A549 (cell line): ENCODE data around the gene KCP. TPM values are rescaled to one million over a fixed set of nuclear protein-coding genes. Genes with fewer than 3 reads are reported as not detected.

ENCODE experiments used
- ATAC-seq, 2 experiments: fragments of 200-7000 bp in 1 of 2; fragments of >200 bp in 1 of 2; cut with Nextera tagmentation in 1 of 2; cut with Tn5 transposase in 1 of 2; 3 replicates each; pipeline versions ENCODE4 v1.8.0 to v1.9.1; 2018 to 2020; ENCODE audit warnings: mild to moderate bottlenecking in 1 of 2, moderate library complexity in 1 of 2
- CTCF ChIA-PET: fragments of 300-600 bp; sonication (Branson Sonifier 250); formaldehyde crosslinking; extraction: SDS; loops from one replicate; lab custom pipeline; 2021; ENCODE audit warnings: antibody characterized with exemption, inconsistent platforms; lab: Yijun Ruan, JAX
- POLR2A ChIA-PET: fragments of 350-600 bp; formaldehyde crosslinking; extraction: SDS; loops from one replicate; lab custom pipeline; 2021; ENCODE audit warnings: antibody characterized with exemption, inconsistent platforms; lab: Yijun Ruan, JAX
- DNase-seq, 2 experiments: peaks; one replicate each; pipeline versions ENCODE4 v3.0.0 to v3.0.0-alpha.2; 2011 to 2016; ENCODE audit warnings: low read depth in 1 of 2, low spot score in 1 of 2
- FAIRE-seq: peaks from 2 replicates; lab custom pipeline; 2011; peaks lifted over from hg19 to GRCh38; lab: Jason Lieb, UNC
- H3K27ac ChIP-seq, 2 experiments: fragments of >200 bp; sonication (Bioruptor Twin); formaldehyde crosslinking; 3 replicates each; pipeline ENCODE4 v1.5.1; 2016 to 2017
- H3K4me1 ChIP-seq: fragments of >200 bp; sonication (Bioruptor Twin); formaldehyde crosslinking; 3 replicates; pipeline ENCODE4 v1.6.1; 2016
- H3K4me2 ChIP-seq: fragments of >200 bp; sonication (Bioruptor Twin); formaldehyde crosslinking; 3 replicates; pipeline ENCODE4 v1.6.1; 2016
- H3K4me3 ChIP-seq: fragments of >200 bp; sonication (Bioruptor Twin); formaldehyde crosslinking; 3 replicates; pipeline ENCODE4 v1.5.1; 2016
- H3K9me3 ChIP-seq: fragments of >200 bp; sonication (Bioruptor Twin); formaldehyde crosslinking; 3 replicates; pipeline ENCODE4 v1.6.1; 2016
- BHLHE40 ChIP-seq: IDR thresholded peaks from 2 replicates; pipeline ENCODE4 v1.6.1; 2012; ENCODE audit warnings: low read depth, low read length, inconsistent platforms
- CBX2 ChIP-seq: fragments of 200-600 bp; sonication (generic); IDR thresholded peaks from 2 replicates; pipeline ENCODE4 v1.6.1; 2016; ENCODE audit warnings: low read depth, mild to moderate bottlenecking, borderline replicate concordance
- CBX8 ChIP-seq: fragments of 200-600 bp; sonication (generic); IDR thresholded peaks from 2 replicates; pipeline ENCODE4 v1.6.1; 2016
- CHD4 ChIP-seq: fragments of 200-600 bp; sonication (generic); IDR thresholded peaks from 2 replicates; pipeline ENCODE4 v1.6.1; 2016; ENCODE audit warnings: antibody characterized with exemption, mild to moderate bottlenecking, borderline replicate concordance
- EP300 ChIP-seq, 2 experiments: fragments of >200 bp; sonication (Bioruptor Twin); formaldehyde crosslinking; IDR thresholded peaks; 2 replicates in 1 of 2; 3 replicates in 1 of 2; pipeline ENCODE4 v1.6.1; 2016 to 2017
- GATA3 ChIP-seq: IDR thresholded peaks from 2 replicates; pipeline ENCODE4 v1.6.1; 2012; ENCODE audit warnings: borderline replicate concordance
- HDAC2 ChIP-seq: fragments of 200-600 bp; sonication (generic); IDR thresholded peaks from 2 replicates; pipeline ENCODE4 v1.6.1; 2016
- HES2 ChIP-seq: fragments of >200 bp; sonication (Bioruptor Twin); formaldehyde crosslinking; IDR thresholded peaks from 2 replicates; pipeline ENCODE4 v1.6.1; 2016
- HOXB13 ChIP-seq: fragments of 250-450 bp; sonication (Bioruptor Pico); IDR thresholded peaks from 2 replicates; pipeline ENCODE4 v1.5.0; 2020; ENCODE audit warnings: low read depth, mild to moderate bottlenecking, moderate library complexity
- KDM1A ChIP-seq: fragments of 200-600 bp; sonication (generic); IDR thresholded peaks from 2 replicates; pipeline ENCODE4 v1.6.1; 2016; ENCODE audit warnings: low read depth, mild to moderate bottlenecking
- MAZ ChIP-seq: fragments of 150-350 bp; IDR thresholded peaks from 2 replicates; pipeline ENCODE4 v1.6.1; 2014; ENCODE audit warnings: antibody characterized with exemption, low read depth, low read length, borderline replicate concordance
- MYC ChIP-seq: IDR thresholded peaks from 2 replicates; pipeline ENCODE4 v1.6.1; 2012; ENCODE audit warnings: mild to moderate bottlenecking, inconsistent platforms, low read length, improper control_type of control experiment, borderline replicate concordance
- NFE2L2 ChIP-seq: fragments of 150-350 bp; conservative IDR thresholded peaks from 2 replicates; pipeline ENCODE4 v1.6.1; 2014; ENCODE audit warnings: low read length
- POLR2A ChIP-seq: IDR thresholded peaks from 2 replicates; pipeline ENCODE4 v1.6.1; 2012; ENCODE audit warnings: mild to moderate bottlenecking, low read length
- RARB ChIP-seq: fragments of 250-450 bp; sonication (Bioruptor Pico); IDR thresholded peaks from 2 replicates; pipeline ENCODE4 v1.8.0; 2021; ENCODE audit warnings: mild to moderate bottlenecking, moderate library complexity
- RCOR1 ChIP-seq: fragments of 150-350 bp; IDR thresholded peaks from 2 replicates; pipeline ENCODE4 v1.6.1; 2014; ENCODE audit warnings: antibody characterized with exemption, low read length, low read depth
- SMC3 ChIP-seq: fragments of >200 bp; sonication (Bioruptor Twin); formaldehyde crosslinking; IDR thresholded peaks from 3 replicates; pipeline ENCODE4 v1.6.1; 2018; ENCODE audit warnings: inconsistent platforms
- ZC3H11A ChIP-seq: fragments of 450-650 bp; IDR thresholded peaks from 2 replicates; pipeline ENCODE4 v1.6.1; 2014; ENCODE audit warnings: antibody characterized with exemption, mild to moderate bottlenecking
- ZSCAN20 ChIP-seq: fragments of 250-450 bp; sonication (Bioruptor Pico); IDR thresholded peaks from 2 replicates; pipeline ENCODE4 v1.8.0; 2022; ENCODE audit warnings: mild to moderate bottlenecking, moderate library complexity
- WGBS: methylation state at CpG from one replicate; pipeline ENCODE4 v1.1.6; 2017; ENCODE audit errors: missing lambda C conversion rate; 5-methylcytosine and 5-hydroxymethylcytosine counted together
- polyA plus RNA-seq, 4 experiments: library from polyadenylated mRNA; depleted of rRNA in 3 of 4; stranded (reverse); fragments of >200 nt; fragmentation: RNase III in 1 of 4; extraction: RNeasy Plus Mini Kit Qiagen cat#74134 plus additional on column Dnase treatment in 1 of 4; gene quantifications; 2 replicates in 3 of 4; 3 replicates in 1 of 4; pipeline ENCODE4 v1.2.3, GENCODE V29; 2011 to 2017
- TF ChIP-seq, protein P1 (sequence below): fragments of >200 bp; sonication (Bioruptor Twin); formaldehyde crosslinking; IDR thresholded peaks from 3 replicates; pipeline ENCODE4 v1.5.1; 2016
- TF ChIP-seq, protein P2 (sequence below): fragments of 450-650 bp; IDR thresholded peaks from 2 replicates; pipeline ENCODE4 v1.6.1; 2014; ENCODE audit warnings: antibody characterized with exemption
- TF ChIP-seq, protein P3 (sequence below): fragments of 200-600 bp; sonication (generic); IDR thresholded peaks from 2 replicates; pipeline ENCODE4 v1.6.1; 2016; ENCODE audit warnings: antibody characterized with exemption, mild to moderate bottlenecking, moderate library complexity

KCP gene
- polyA plus RNA-seq, 2 of the 4 experiments (the other 2 are of a cell fraction): 0.14 TPM; not detected in 1

DNA sequence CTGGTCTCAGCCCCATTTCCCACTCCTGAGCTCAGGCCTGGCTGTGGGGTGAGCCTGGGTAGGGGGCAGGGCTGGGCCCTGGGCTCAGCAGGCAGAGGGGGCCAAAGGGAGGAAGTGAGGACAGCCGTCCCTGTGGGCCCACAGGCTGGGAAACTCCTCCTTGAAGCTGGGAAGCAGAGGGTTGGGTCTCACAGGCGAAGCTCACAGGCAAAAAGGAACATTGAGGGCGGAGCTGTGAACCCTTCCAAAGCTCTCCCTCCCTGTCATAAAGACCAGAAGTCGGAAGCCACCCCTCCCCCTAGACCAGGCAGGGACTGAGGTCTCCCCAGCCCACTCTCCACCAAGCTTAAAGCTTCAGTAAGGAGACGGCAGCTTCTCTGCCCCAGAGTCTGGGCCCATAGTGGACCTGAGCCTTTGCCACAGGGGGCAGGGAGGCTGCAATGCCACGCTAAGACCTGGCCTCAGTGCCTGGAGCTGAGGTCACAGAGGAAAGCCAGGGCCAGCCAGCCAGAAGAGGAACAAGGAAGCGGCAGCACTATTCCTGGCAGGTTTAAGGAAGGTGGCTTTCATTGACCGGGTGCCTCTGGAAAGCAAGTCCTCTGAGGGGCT lies 1.0 kb upstream of the KCP start:
- POLR2A ChIA-PET: no interaction called here
- no peaks in the 10 kb centered on the region for H3K4me1 ChIP-seq
- WGBS: 63% methylated on average over 8 of the region's 8 CpGs
- peak; percentile 4 to 33; a peak in 3 of 6 replicates for ATAC-seq
- H3K9me3 ChIP-seq: no peaks in the 10 kb centered on the region
- no peak for DNase-seq
- H3K27ac ChIP-seq: no peak overlapping the region
- TF ChIP-seq MYC (no peak), RCOR1 (no peak), POLR2A (no peak), HES2 (no peak), NFE2L2 (no peak), RARB (no peak), BHLHE40 (no peak), KDM1A (no peak), CBX2 (no peak), MAZ (no peak), ZC3H11A (no peak), SMC3 (no peak), HOXB13 (CRISPR knock-in tag) (no peak)
- TF ChIP-seq, protein P1, sequence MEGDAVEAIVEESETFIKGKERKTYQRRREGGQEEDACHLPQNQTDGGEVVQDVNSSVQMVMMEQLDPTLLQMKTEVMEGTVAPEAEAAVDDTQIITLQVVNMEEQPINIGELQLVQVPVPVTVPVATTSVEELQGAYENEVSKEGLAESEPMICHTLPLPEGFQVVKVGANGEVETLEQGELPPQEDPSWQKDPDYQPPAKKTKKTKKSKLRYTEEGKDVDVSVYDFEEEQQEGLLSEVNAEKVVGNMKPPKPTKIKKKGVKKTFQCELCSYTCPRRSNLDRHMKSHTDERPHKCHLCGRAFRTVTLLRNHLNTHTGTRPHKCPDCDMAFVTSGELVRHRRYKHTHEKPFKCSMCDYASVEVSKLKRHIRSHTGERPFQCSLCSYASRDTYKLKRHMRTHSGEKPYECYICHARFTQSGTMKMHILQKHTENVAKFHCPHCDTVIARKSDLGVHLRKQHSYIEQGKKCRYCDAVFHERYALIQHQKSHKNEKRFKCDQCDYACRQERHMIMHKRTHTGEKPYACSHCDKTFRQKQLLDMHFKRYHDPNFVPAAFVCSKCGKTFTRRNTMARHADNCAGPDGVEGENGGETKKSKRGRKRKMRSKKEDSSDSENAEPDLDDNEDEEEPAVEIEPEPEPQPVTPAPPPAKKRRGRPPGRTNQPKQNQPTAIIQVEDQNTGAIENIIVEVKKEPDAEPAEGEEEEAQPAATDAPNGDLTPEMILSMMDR: no peak
- TF ChIP-seq, protein P2, sequence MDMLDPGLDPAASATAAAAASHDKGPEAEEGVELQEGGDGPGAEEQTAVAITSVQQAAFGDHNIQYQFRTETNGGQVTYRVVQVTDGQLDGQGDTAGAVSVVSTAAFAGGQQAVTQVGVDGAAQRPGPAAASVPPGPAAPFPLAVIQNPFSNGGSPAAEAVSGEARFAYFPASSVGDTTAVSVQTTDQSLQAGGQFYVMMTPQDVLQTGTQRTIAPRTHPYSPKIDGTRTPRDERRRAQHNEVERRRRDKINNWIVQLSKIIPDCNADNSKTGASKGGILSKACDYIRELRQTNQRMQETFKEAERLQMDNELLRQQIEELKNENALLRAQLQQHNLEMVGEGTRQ: no peak
- no peak overlapping the region for H3K4me3 ChIP-seq
- no peak for FAIRE-seq
- CTCF ChIA-PET: interaction anchor here (0.7 to 4.6 kb wide), 4 partner anchors 12 to 180 kb away, joined by 3 to 27 read pairs (median 4); no protein-coding TSS in a partner anchor
- H3K4me2 ChIP-seq: no peak overlapping the region

DNA sequence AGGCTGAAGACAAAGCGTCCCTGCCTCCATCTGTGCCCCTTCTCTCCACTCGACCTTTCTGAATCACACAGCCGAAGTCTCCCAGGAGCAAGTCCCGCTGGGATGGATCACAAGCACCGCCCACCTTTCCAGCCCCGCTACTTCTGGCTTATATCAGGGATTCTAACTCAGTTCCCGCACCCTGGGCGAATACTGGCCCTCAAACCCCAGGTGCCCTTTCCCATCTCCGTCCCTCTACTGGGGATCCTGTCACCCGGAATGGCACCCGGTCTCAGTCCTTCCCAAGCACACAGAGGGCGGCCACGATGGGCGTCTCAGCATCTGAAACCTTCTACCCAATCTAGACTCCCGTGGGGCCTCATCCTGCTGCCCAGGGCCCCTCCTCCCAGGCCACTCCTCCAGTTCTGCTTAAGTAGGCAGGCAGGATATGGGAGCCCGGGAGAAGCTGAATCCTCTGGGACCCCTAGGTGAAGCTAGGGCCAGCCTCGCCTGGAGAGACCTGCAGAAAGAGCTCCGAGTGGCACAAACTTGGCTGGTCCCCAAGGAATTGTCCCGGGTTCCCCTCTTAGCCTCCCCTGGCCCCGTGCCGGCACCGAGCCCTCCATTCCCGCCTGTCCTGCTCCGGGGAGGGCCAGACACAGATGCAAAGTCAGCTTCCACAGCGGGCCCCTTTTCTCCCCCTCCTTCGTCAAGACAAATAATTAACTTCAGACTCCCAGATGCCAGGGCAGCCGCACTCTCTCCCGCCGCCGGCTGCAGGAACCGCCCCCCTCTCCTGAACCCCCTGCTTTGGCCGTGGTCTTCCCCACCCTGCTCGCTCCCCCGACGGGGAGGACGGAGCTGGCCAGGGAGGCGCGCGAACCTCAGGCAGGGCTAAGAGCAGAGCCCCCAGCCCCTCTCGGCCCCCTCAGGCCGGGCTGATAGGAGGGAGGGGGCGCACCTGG lies 612 bp downstream of the KCP start:
- ATAC-seq (peak in 1 of 2 experiments; percentile 40; a peak in 3 of 6 replicates), FAIRE-seq (no peak), DNase-seq (no peak)
- CTCF ChIA-PET: interaction anchor here (0.6 to 4.6 kb wide), 3 partner anchors 26 to 182 kb away, joined by 3 to 27 read pairs (median 3); no protein-coding TSS in a partner anchor
- Histone ChIP-seq H3K27ac (no peak overlapping the region), H3K4me2 (peak overlapping the region; percentile 38; the same call in 2 of the 3 replicates), H3K4me1 (no peaks in the 10 kb centered on the region), H3K4me3 (no peak overlapping the region), H3K9me3 (no peaks in the 10 kb centered on the region)
- 55% methylated on average over 31 of the region's 42 CpGs for WGBS
- POLR2A ChIA-PET: no interaction called here
- no peak for TF ChIP-seq HDAC2
- no peak for TF ChIP-seq CBX8

DNA sequence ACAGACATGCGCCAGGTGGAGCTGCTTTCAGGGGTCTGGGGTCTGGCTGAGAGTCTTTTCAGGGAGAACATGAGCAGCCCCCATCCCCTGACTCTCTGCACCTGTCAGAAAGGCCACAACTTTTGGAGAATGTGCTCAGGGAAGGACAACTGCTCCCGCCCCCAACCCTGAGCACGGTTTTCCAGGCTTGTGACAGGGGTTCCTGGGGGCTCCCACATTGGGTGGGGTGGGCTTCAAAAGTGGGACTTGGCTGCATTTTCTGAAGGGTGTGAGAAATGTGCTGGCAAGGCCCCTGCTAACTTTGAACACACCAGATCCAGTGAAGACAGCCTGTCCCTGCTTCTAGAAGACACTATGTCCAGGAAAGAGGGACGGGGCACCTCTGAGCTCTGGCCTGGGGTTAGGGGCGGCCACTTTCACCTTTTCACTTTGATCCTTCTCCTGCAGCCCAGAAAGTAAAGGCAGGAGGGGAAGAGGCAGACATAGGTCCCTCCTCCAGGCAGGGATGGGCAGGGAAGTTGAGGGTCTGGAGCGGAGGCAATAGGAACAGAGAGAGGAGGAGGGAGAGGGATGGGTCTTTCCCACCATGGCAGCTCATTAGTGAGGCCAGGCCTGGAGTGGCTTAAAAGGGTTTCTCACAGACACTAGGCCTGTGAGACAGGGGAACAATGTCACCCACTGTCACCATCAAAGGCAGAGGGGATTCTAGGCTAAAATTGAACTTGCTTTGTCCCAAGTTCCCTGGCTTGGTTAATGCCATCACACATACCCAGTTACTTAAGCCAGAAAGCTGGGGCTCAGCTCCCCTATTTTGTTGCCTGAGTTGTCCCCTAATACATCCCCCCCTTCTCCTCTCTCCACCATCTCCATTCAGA lies 1.5 kb downstream of the KCP start:
- ChIA-PET CTCF (interaction anchor here (0.6 to 4.6 kb wide), 3 partner anchors 26 to 248 kb away, joined by 3 to 27 read pairs (median 3); no protein-coding TSS in a partner anchor), POLR2A (no interaction called here)
- no peak for DNase-seq
- TF ChIP-seq EP300 (IDR thresholded peaks at IDR 0.05) (no peak), GATA3 (no peak), ZSCAN20 (CRISPR knock-in tag) (no peak), CHD4 (no peak), POLR2A (no peak)
- TF ChIP-seq, protein P3, sequence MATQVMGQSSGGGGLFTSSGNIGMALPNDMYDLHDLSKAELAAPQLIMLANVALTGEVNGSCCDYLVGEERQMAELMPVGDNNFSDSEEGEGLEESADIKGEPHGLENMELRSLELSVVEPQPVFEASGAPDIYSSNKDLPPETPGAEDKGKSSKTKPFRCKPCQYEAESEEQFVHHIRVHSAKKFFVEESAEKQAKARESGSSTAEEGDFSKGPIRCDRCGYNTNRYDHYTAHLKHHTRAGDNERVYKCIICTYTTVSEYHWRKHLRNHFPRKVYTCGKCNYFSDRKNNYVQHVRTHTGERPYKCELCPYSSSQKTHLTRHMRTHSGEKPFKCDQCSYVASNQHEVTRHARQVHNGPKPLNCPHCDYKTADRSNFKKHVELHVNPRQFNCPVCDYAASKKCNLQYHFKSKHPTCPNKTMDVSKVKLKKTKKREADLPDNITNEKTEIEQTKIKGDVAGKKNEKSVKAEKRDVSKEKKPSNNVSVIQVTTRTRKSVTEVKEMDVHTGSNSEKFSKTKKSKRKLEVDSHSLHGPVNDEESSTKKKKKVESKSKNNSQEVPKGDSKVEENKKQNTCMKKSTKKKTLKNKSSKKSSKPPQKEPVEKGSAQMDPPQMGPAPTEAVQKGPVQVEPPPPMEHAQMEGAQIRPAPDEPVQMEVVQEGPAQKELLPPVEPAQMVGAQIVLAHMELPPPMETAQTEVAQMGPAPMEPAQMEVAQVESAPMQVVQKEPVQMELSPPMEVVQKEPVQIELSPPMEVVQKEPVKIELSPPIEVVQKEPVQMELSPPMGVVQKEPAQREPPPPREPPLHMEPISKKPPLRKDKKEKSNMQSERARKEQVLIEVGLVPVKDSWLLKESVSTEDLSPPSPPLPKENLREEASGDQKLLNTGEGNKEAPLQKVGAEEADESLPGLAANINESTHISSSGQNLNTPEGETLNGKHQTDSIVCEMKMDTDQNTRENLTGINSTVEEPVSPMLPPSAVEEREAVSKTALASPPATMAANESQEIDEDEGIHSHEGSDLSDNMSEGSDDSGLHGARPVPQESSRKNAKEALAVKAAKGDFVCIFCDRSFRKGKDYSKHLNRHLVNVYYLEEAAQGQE: no peak
- no peak overlapping the region for H3K27ac ChIP-seq
- H3K4me2 ChIP-seq: no peak overlapping the region
- no peak overlapping the region for H3K4me3 ChIP-seq
- H3K4me1 ChIP-seq: peaks cover 5% of the 10 kb centered on the region; the same call in 1 of the 3 replicates
- FAIRE-seq: no peak
- no peaks in the 10 kb centered on the region for H3K9me3 ChIP-seq
- 58% methylated on average over 5 of the region's 6 CpGs for WGBS
- no peak for ATAC-seq
